DMS153 treated with DMSO at 0.1 percent for 48 hours (cell line): ENCODE data around the gene CSTF1.

Experiments
- DNase-seq: peaks from one replicate; lab custom pipeline; 2025; ENCODE audit not compliant: unreplicated experiment; lab: John Stamatoyannopoulos, UW

CSTF1 gene

GRCh38 chr20:56392132-56392880 is at the start of gene CSTF1, which contains the start of gene AURKA:
CSTF1 (plus strand) TSS chr20:56392645; CDS start chr20:56395553, 2,908 bp downstream.
AURKA (minus strand) TSS chr20:56392215; CDS start chr20:56388197, 4,018 bp downstream.
- peak; percentile 95 for DNase-seq

GRCh38 chr20:56342783-56343182 is 49.7 kb upstream of the CSTF1 start:
- no peak for DNase-seq

- no peak for DNase-seq
Observed at GRCh38 chr20:56343861-56344381, 48.5 kb upstream of the CSTF1 start.

GRCh38 chr20:56345911-56346310 is 46.5 kb upstream of the CSTF1 start:
- no peak for DNase-seq

GRCh38 chr20:56347628-56348304 is 44.7 kb upstream of the CSTF1 start:
- DNase-seq: no peak

- no peak for DNase-seq
Observed at GRCh38 chr20:56348305-56348693, 44.1 kb upstream of the CSTF1 start.

- DNase-seq: no peak
Observed at GRCh38 chr20:56348746-56349145, 43.7 kb upstream of the CSTF1 start.

GRCh38 chr20:56350842-56351241 is 41.6 kb upstream of the CSTF1 start:
- no peak for DNase-seq

GRCh38 chr20:56352345-56353055 is 39.9 kb upstream of the CSTF1 start:
- no peak for DNase-seq

- no peak for DNase-seq
Observed at GRCh38 chr20:56353356-56353755, 39.1 kb upstream of the CSTF1 start.

- DNase-seq: no peak
Observed at GRCh38 chr20:56358070-56358469, 34.4 kb upstream of the CSTF1 start.

GRCh38 chr20:56358600-56359211 is 33.7 kb upstream of the CSTF1 start, which contains the start of gene FAM210B:
FAM210B (plus strand) TSS chr20:56358974; CDS start chr20:56359006, 32 bp downstream.
- DNase-seq: peak; percentile 66

GRCh38 chr20:56359212-56360132 is 33.0 kb upstream of the CSTF1 start:
- DNase-seq: peak; percentile 51

GRCh38 chr20:56360133-56360907 is 32.1 kb upstream of the CSTF1 start:
- DNase-seq: no peak

- no peak for DNase-seq
Observed at GRCh38 chr20:56360908-56361205, 31.6 kb upstream of the CSTF1 start.

- no peak for DNase-seq
Observed at GRCh38 chr20:56361900-56362299, 30.5 kb upstream of the CSTF1 start.

GRCh38 chr20:56362833-56363413 is 29.5 kb upstream of the CSTF1 start:
- no peak for DNase-seq

GRCh38 chr20:56363491-56363890 is 29.0 kb upstream of the CSTF1 start:
- no peak for DNase-seq
